ENCODE data around the gene SMC1B. TPM values are rescaled to one million over a fixed set of nuclear protein-coding genes. Genes with fewer than 3 reads are reported as not detected.

Gene SMC1B
- total RNA-seq, 3 donors from 2014 or later: not detected

Other genes with a start within 250 kb of the SMC1B start
- gene NUP50, start 249.7 kb downstream of the SMC1B start, total RNA-seq: 10 to 100 TPM; 40.6 to 53.9 (median 49.2) TPM
- gene KIAA0930, start 172.7 kb downstream of the SMC1B start, total RNA-seq: 10 to 100 TPM; 29.4 to 45.3 (median 35.1) TPM
- not detected for gene UPK3A, start 128.7 kb downstream of the SMC1B start, total RNA-seq
- 100 to 1,000 TPM in 1 of 3 donors, 10 to 100 TPM in 2; 33.8 to 104 (median 55.4) TPM for gene FAM118A, start 103.7 kb downstream of the SMC1B start, total RNA-seq
- gene RIBC2, start 94 bp upstream of the SMC1B start, total RNA-seq: 1 to 10 TPM in 2 of 3 donors, under 1 TPM in 1; 0.48 to 2.0 (median 1.3) TPM
- gene FBLN1, start 89.3 kb upstream of the SMC1B start, total RNA-seq: 100 to 1,000 TPM; 115 to 293 (median 267) TPM

Measured in breast epithelium (tissue), 3 donors.